ENCODE measurements around the gene SIL1. TPM values are rescaled to one million over a fixed set of nuclear protein-coding genes. Genes with fewer than 3 reads are reported as not detected.
A peak's percentile ranks its signal among the peaks of the same experiment; 100 is the strongest.

SIL1 gene
- total RNA-seq, 4 donors from 2014 or later, result 20.3 to 39.2 (median 29.1) TPM

DNA sequence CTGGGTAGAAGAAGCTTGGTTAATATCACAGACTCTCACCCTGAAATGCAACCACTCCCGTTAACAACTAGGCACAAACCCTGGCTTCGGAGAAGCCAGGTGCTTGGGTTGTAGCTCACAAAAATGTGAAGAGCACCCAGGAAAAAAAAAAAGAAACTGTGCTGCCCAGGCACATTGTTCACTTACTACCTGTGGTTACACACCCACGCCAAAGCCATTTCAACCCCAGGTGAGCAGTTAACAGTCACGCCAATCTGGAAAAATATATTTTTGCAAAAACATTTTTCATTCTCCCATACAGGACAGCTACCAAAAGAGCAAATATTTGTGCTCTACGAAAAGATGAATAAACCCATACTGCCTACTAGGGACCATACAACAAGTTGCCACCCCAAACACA, 49.2 kb downstream of the SIL1 start:
- 81% methylated on average over 5 of the region's 5 CpGs for WGBS
- H3K27ac ChIP-seq (replicated peaks in 1 of 4), result peak overlapping the region in 2 of 4 donors; percentile 60 to 66

DNA sequence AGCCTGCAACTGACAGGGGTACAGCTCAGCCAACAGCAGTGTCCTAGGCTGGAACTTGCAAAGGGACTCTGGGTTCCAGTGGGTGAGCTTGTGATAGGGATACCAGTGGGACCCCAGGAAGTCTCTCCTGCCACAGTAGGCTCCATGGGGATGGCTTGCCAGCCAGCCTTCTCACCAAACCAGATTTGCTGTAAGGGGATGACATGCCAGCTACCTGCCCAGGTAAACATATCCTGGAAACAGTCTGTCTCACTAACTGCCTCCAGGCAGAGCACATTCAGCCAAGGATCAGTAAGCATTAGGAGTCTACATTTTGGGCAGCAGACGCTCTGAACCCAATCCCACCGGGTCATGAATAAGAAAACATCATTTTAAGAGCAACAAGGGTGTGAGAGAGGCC, 49.9 kb downstream of the SIL1 start:
- no peaks in the 10 kb centered on the region for H3K9me3 ChIP-seq
- H3K27me3 ChIP-seq, result no peaks in the 10 kb centered on the region
- no peak overlapping the region for H3K4me3 ChIP-seq
- intact Hi-C loops (cut with DNase I), result loop anchor here (5.0 kb wide), 1 partner anchor 39 kb away; no protein-coding TSS in a partner anchor
- 54% methylated on average over 2 of the region's 2 CpGs for WGBS
- H3K27ac ChIP-seq (replicated peaks in 1 of 4), result peak overlapping the region; percentile 42 to 66 (median 54)
- H3K36me3 ChIP-seq, result no peaks in the 10 kb centered on the region
- peaks cover 36 to 52% (median 50%) of the 10 kb centered on the region in 4 donors for H3K4me1 ChIP-seq
- TF ChIP-seq POLR2AphosphoS5 (IDR thresholded peaks at IDR 0.05) (no peak), POLR2A (IDR thresholded peaks at IDR 0.05; ENCODE audit: low read depth) (no peak), EP300 (IDR thresholded peaks at IDR 0.05) (no peak)
- TF ChIP-seq, protein P1, sequence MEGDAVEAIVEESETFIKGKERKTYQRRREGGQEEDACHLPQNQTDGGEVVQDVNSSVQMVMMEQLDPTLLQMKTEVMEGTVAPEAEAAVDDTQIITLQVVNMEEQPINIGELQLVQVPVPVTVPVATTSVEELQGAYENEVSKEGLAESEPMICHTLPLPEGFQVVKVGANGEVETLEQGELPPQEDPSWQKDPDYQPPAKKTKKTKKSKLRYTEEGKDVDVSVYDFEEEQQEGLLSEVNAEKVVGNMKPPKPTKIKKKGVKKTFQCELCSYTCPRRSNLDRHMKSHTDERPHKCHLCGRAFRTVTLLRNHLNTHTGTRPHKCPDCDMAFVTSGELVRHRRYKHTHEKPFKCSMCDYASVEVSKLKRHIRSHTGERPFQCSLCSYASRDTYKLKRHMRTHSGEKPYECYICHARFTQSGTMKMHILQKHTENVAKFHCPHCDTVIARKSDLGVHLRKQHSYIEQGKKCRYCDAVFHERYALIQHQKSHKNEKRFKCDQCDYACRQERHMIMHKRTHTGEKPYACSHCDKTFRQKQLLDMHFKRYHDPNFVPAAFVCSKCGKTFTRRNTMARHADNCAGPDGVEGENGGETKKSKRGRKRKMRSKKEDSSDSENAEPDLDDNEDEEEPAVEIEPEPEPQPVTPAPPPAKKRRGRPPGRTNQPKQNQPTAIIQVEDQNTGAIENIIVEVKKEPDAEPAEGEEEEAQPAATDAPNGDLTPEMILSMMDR (IDR thresholded peaks at IDR 0.05), result no peak
- DNase-seq (ENCODE audit: extremely low spot score), result no peak

More for the DNA sequence above, 49.2 kb downstream of the SIL1 start:
- intact Hi-C loops (cut with DNase I), result loop anchor here (5.0 kb wide), 1 partner anchor 38 kb away; no protein-coding TSS in a partner anchor
- no peak for DNase-seq (ENCODE audit: extremely low spot score)
- no peak overlapping the region for H3K4me3 ChIP-seq
- no peaks in the 10 kb centered on the region for H3K27me3 ChIP-seq
- H3K4me1 ChIP-seq, result peaks cover 36 to 54% (median 50%) of the 10 kb centered on the region in 4 donors
- no peaks in the 10 kb centered on the region for H3K9me3 ChIP-seq
- H3K36me3 ChIP-seq, result no peaks in the 10 kb centered on the region
- no peak for TF ChIP-seq EP300 (IDR thresholded peaks at IDR 0.05)

DNA sequence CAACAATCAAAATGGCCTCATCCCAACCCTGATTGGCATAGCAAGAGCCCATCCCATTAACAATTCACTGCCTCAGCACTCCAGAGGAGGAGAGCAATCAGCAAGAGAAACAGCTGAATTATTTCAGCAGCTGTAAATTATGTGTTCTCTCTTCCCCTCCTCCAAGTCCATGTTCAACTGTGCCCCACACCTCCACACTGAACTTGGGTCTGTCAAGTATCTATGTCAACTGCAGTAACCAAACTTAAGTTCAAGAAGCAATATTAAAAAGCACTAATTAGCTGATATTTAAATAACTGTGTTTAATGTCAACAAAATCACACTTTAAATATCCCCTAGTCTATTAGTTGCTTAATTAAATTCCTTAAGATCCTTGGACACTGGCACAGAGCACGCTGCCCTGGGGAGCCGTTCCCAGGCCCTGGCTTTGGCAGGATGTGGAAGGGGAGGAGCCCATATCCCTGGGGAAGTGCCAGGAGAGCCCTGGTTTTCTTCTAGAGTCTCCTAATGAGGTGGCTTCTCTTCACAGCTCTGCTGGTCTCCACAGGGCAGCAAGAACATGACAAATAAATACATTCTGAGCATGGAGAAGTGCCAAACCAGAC, 50.6 kb downstream of the SIL1 start:
- H3K36me3 ChIP-seq, result no peaks in the 10 kb centered on the region
- peak; percentile 33 to 59 for TF ChIP-seq POLR2AphosphoS5 (IDR thresholded peaks at IDR 0.05)
- TF ChIP-seq POLR2A (IDR thresholded peaks at IDR 0.05; ENCODE audit: low read depth), result no peak
- DNase-seq (ENCODE audit: extremely low spot score), result no peak
- peaks cover 38 to 58% (median 55%) of the 10 kb centered on the region in 4 donors for H3K4me1 ChIP-seq
- no peak overlapping the region for H3K4me3 ChIP-seq
- intact Hi-C loops (cut with DNase I), result loop anchor here (5.0 kb wide), 1 partner anchor 40 kb away; no protein-coding TSS in a partner anchor
- 9% methylated on average over 2 of the region's 2 CpGs for WGBS
- H3K27me3 ChIP-seq, result no peaks in the 10 kb centered on the region
- no peaks in the 10 kb centered on the region for H3K9me3 ChIP-seq
- peak overlapping the region; percentile 42 to 66 (median 54) for H3K27ac ChIP-seq (replicated peaks in 1 of 4)

DNA sequence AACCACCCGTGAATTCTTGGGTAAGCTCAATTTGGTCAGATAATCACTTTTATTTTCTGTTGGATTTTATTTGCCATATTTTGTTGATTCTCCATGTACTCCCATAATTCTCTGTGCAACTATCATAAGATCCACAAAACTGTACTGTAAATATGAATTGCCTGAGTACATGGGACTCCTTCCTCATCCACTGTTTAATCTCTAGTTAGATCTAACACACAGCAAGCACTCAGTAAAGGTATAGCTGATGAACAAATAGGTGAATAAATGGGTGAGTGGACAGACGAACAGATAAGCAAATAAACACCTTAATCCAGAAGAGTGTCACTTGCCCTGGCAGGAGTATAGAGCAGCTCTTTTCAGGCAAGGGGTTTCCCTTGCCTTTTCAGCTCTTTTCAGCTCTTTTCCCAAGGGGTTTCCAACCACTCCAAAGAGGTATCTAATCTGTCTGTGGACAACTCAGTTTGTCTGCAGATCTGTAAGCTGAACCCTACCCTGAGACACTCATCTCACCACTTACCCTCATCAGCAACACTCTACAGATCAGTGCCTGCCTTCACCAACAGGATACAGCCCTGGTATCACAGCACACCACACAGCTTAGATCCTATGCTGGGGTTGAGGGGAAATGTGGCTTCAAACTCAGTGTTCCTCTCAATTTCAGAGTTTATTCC, 51.2 kb downstream of the SIL1 start:
- DNase-seq (ENCODE audit: extremely low spot score), result no peak
- intact Hi-C loops (cut with DNase I), result loop anchor here (5.0 kb wide), 1 partner anchor 40 kb away; no protein-coding TSS in a partner anchor
- WGBS, result 58% methylated on average over 2 of the region's 2 CpGs
- Histone ChIP-seq H3K4me3 (no peak overlapping the region), H3K27me3 (no peaks in the 10 kb centered on the region), H3K9me3 (no peaks in the 10 kb centered on the region), H3K4me1 (peaks cover 44 to 64% (median 61%) of the 10 kb centered on the region in 4 donors), H3K36me3 (no peaks in the 10 kb centered on the region), H3K27ac (replicated peaks in 1 of 4) (peak overlapping the region; percentile 42 to 66 (median 54))
- TF ChIP-seq, protein P1 (IDR thresholded peaks at IDR 0.05), result no peak
- no peak for TF ChIP-seq POLR2A (IDR thresholded peaks at IDR 0.05; ENCODE audit: low read depth)
- TF ChIP-seq POLR2AphosphoS5 (IDR thresholded peaks at IDR 0.05), result no peak
- TF ChIP-seq EP300 (IDR thresholded peaks at IDR 0.05), result no peak

DNA sequence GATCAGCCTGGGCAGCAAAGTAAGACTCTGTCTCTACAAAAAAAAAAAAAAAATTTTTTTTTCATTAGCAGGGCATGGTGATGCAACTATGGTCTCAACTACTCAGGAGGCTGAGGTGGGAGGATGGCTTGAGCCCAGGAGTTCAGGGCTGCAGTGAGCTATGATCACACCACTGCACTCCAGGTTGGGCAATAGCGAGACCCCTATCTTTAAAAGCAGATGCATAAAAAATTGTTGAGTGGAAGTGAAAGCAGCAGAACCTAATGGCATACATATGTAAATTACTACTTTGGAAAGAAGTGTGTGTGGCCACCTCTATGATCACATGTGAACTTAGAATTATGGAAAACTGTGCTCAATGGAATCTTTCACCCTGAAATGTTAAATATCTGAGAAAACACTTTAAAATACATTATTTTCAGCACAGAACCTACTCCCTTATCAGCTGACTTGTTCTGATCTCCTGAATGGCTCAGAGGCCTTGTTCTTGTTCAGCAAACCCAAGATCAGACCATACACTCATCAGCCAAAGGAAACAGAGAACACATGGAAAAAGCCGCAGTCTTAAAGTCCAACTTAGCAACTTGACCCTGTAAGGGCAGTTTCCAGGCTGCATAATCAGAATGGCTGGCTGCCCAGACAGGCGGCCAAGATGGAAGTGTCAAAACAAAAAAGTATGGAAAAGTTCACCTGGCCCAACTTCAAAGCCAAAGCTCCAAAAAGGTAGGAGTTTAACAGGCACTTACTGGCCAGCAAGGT, 56.5 kb downstream of the SIL1 start:
- no peak for DNase-seq (ENCODE audit: extremely low spot score)
- 28% methylated on average over 3 of the region's 3 CpGs for WGBS
- no peaks in the 10 kb centered on the region for H3K27me3 ChIP-seq
- H3K9me3 ChIP-seq, result no peaks in the 10 kb centered on the region
- TF ChIP-seq, protein P1 (IDR thresholded peaks at IDR 0.05), result peak in 1 of 3 experiments; percentile 10
- TF ChIP-seq POLR2AphosphoS5 (IDR thresholded peaks at IDR 0.05) (peak; percentile 58 to 71), POLR2A (IDR thresholded peaks at IDR 0.05; ENCODE audit: low read depth) (no peak)
- no peaks in the 10 kb centered on the region for H3K36me3 ChIP-seq
- H3K4me3 ChIP-seq, result no peak overlapping the region
- H3K4me1 ChIP-seq, result peaks cover 44 to 56% (median 55%) of the 10 kb centered on the region in 4 donors
- peak overlapping the region; percentile 75 to 83 (median 80) for H3K27ac ChIP-seq (replicated peaks in 1 of 4)
- intact Hi-C loops (cut with DNase I), result no loop called here

Data from esophagus muscularis mucosa (tissue), 4 donors.